ENCODE measurements around the gene SLC37A3. TPM values are rescaled to one million over a fixed set of nuclear protein-coding genes. Genes with fewer than 3 reads are reported as not detected.

SLC37A3 gene
- total and polyA plus RNA-seq, 3 experiments from 2014 or later: 12.0 to 57.2 (median 56.6) TPM

DNA sequence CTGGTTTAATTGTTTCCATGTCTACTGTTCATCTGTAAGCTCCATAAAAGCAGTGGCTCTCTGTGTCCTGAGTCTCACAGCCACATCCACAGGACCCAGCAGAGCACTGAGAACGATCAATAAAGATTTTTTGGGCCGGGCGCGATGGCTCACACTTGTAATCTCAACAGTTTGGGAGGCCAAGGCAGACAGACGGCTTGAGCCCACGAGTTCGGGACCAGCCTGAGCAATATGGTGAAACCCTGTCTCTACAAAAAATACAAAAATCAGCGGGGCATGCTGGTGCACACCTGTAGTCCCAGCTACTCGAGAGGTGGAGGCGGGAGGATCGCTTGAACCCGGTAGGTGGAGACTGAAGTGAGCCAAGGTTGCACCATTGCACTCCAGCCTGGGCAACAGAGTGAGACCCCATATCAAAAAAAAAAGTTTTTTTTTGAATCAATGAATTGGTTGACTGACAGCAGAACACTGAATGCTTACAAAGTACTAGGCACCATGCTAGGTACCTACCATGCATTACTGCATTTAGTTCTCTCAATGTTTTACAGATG is 4.5 kb downstream of the SLC37A3 start:
- H3K27me3 ChIP-seq (ENCODE audit: insufficient read depth, low read length, poor library complexity, severe bottlenecking): no peaks in the 10 kb centered on the region
- Mint-ChIP-seq H3K36me3 (peaks cover 0 to 4% (median 3%) of the 10 kb centered on the region in 3 donors), H3K4me3 (no peak overlapping the region), H3K4me1 (peaks cover 18 to 24% (median 23%) of the 10 kb centered on the region in 3 donors), H3K27ac (no peak overlapping the region), H3K27me3 (no peaks in the 10 kb centered on the region), H3K9me3 (no peaks in the 10 kb centered on the region)
- H3K9me3 ChIP-seq (ENCODE audit: low read length): no peaks in the 10 kb centered on the region
- no peak overlapping the region for H3K27ac ChIP-seq (ENCODE audit: low read depth, low read length)
- CTCF ChIA-PET: no interaction called here
- no peaks in the 10 kb centered on the region for H3K36me3 ChIP-seq (ENCODE audit: insufficient read depth, low read length)
- peaks cover 31% of the 10 kb centered on the region for H3K4me1 ChIP-seq (ENCODE audit: insufficient read depth, low read length)
- no peak overlapping the region for H3K4me3 ChIP-seq (ENCODE audit: low read length)
- no peak for DNase-seq
- POLR2A ChIA-PET: no interaction called here

DNA sequence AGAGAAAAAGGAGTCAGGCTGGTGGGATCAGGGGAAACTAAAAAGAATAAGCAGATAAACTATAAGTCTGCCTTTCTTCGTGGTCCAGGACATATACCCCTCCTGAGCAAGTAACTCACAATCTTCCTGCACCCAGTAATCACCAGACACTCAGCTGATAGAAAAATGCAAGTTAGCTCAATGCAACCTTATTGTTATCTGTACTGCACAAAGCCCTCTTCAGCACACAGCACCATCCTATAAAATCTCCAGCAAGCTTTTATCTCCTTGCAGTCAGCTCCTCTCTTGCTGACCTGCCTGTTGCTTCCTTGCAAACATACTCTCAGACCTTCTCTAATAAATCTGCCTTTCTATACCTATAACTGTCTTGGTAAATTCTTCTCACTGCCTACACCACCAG is 6.7 kb downstream of the SLC37A3 start:
- no peak overlapping the region for H3K27ac Mint-ChIP-seq
- no peaks in the 10 kb centered on the region for H3K27me3 ChIP-seq (ENCODE audit: insufficient read depth, low read length, poor library complexity, severe bottlenecking)
- H3K4me3 ChIP-seq (ENCODE audit: low read length): no peak overlapping the region
- no peaks in the 10 kb centered on the region for H3K9me3 ChIP-seq (ENCODE audit: low read length)
- no peak for DNase-seq
- H3K4me1 Mint-ChIP-seq: peaks cover 10 to 15% (median 11%) of the 10 kb centered on the region in 3 donors
- H3K36me3 Mint-ChIP-seq: peaks cover 0 to 3% (median 0%) of the 10 kb centered on the region in 3 donors
- H3K27me3 Mint-ChIP-seq: no peaks in the 10 kb centered on the region
- H3K27ac ChIP-seq (ENCODE audit: low read depth, low read length): no peak overlapping the region
- no peaks in the 10 kb centered on the region for H3K36me3 ChIP-seq (ENCODE audit: insufficient read depth, low read length)
- ChIA-PET CTCF (no interaction called here), POLR2A (no interaction called here)
- no peak overlapping the region for H3K4me3 Mint-ChIP-seq
- no peaks in the 10 kb centered on the region for H3K9me3 Mint-ChIP-seq
- H3K4me1 ChIP-seq (ENCODE audit: insufficient read depth, low read length): peaks cover 26% of the 10 kb centered on the region

DNA sequence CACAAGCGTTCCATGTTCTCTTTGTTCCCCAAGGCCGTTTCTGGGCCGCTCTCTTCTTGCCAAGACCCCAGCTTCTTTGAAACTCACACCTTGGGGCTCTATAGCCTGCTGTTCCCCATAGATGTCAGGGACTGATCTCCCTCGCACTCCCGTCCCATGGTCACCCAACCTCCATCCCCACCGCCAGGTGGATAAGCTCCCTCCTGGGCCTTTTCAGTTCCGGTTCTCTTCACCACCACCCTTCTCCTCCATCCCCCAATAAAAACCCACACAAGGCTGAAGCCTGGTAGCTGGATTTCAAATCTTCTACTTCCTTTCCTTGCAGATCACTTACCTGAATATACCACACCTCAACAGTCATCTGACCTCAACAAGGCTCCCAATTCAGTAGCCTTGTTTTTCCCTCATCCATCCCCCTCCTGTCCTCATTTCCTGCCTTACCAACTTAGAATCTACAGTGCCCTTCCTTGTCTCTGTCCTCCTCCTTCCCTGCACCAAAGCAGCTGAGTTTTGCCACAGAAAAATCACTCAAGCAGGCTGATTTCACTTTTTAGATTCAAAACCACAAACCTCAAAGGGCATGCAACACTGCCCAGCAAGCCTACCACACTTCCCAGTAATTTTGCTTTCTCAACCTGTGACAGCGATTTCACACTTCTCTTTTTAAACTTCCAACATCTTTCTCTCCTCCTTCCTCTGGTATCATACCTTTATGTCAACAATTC is 7.7 kb downstream of the SLC37A3 start:
- Histone ChIP-seq H3K36me3 (ENCODE audit: insufficient read depth, low read length) (no peaks in the 10 kb centered on the region), H3K9me3 (ENCODE audit: low read length) (no peaks in the 10 kb centered on the region), H3K4me3 (ENCODE audit: low read length) (no peak overlapping the region), H3K27me3 (ENCODE audit: insufficient read depth, low read length, poor library complexity, severe bottlenecking) (no peaks in the 10 kb centered on the region), H3K4me1 (ENCODE audit: insufficient read depth, low read length) (peaks cover 26% of the 10 kb centered on the region), H3K27ac (ENCODE audit: low read depth, low read length) (no peak overlapping the region)
- peaks cover 0 to 3% (median 1%) of the 10 kb centered on the region in 3 donors for H3K36me3 Mint-ChIP-seq
- no peak overlapping the region for H3K27ac Mint-ChIP-seq
- ChIA-PET CTCF (no interaction called here), POLR2A (no interaction called here)
- no peak for DNase-seq
- no peak overlapping the region for H3K4me3 Mint-ChIP-seq
- H3K4me1 Mint-ChIP-seq: peaks cover under 1 to 9% (median 1%) of the 10 kb centered on the region in 3 donors
- no peaks in the 10 kb centered on the region for H3K27me3 Mint-ChIP-seq
- H3K9me3 Mint-ChIP-seq: no peaks in the 10 kb centered on the region

DNA sequence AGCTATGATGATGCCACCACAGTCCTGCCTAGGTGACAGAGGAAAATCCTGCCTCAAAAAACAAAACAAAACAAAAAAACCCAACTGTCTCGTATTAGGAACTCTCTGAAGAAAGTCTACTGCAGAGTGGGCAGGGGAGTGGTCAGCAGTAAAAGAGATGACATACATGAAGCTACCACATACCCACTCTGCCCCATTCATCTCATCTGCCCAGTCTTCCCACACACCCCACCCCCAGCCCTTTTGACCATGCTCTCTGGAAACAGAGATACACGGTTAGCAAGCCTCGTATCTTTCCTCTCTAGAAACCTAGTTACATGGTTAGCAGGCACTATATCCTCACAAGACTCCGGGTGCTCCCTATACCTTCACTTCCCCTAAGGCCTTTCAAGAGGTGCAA is 8.3 kb downstream of the SLC37A3 start:
- peaks cover 0 to 6% (median 4%) of the 10 kb centered on the region in 3 donors for H3K36me3 Mint-ChIP-seq
- no peak for DNase-seq
- no peak overlapping the region for H3K4me3 Mint-ChIP-seq
- no peak overlapping the region for H3K27ac Mint-ChIP-seq
- peaks cover 0 to 13% (median 6%) of the 10 kb centered on the region in 3 donors for H3K4me1 Mint-ChIP-seq
- H3K27me3 Mint-ChIP-seq: no peaks in the 10 kb centered on the region
- no peaks in the 10 kb centered on the region for H3K9me3 Mint-ChIP-seq
- H3K27me3 ChIP-seq (ENCODE audit: insufficient read depth, low read length, poor library complexity, severe bottlenecking): no peaks in the 10 kb centered on the region
- no peaks in the 10 kb centered on the region for H3K9me3 ChIP-seq (ENCODE audit: low read length)
- POLR2A ChIA-PET: no interaction called here
- H3K4me3 ChIP-seq (ENCODE audit: low read length): no peak overlapping the region
- H3K27ac ChIP-seq (ENCODE audit: low read depth, low read length): no peak overlapping the region
- H3K4me1 ChIP-seq (ENCODE audit: insufficient read depth, low read length): peaks cover 26% of the 10 kb centered on the region
- CTCF ChIA-PET: no interaction called here
- H3K36me3 ChIP-seq (ENCODE audit: insufficient read depth, low read length): no peaks in the 10 kb centered on the region

DNA sequence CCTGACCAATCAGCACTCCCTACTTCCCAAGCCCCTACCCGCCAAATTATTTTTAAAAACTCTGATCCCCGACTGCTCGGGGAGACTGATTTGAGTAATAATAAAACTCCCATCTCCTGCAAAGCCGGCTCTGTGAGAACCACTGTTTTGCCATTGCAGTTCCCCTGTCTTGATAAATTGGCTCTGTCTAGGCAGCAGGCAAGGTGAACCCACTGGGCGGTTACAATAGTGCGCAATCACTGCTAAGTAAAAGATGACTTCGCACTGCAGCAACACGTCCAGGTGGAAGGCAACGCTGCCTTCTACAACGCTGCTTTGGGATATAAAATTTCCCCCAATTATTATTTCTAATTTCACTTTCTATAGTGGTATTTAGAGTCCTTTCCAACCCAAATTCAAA is 8.9 kb downstream of the SLC37A3 start:
- Histone ChIP-seq H3K27ac (ENCODE audit: low read depth, low read length) (no peak overlapping the region), H3K36me3 (ENCODE audit: insufficient read depth, low read length) (no peaks in the 10 kb centered on the region), H3K9me3 (ENCODE audit: low read length) (no peaks in the 10 kb centered on the region), H3K4me1 (ENCODE audit: insufficient read depth, low read length) (peaks cover 26% of the 10 kb centered on the region), H3K4me3 (ENCODE audit: low read length) (no peak overlapping the region), H3K27me3 (ENCODE audit: insufficient read depth, low read length, poor library complexity, severe bottlenecking) (no peaks in the 10 kb centered on the region)
- H3K9me3 Mint-ChIP-seq: no peaks in the 10 kb centered on the region
- ChIA-PET POLR2A (interaction anchor here (1.2 kb wide), 1 partner anchor 16 kb away, joined by 3 read pairs; no protein-coding TSS in a partner anchor), CTCF (no interaction called here)
- no peak overlapping the region for H3K4me3 Mint-ChIP-seq
- peaks cover 5 to 15% (median 10%) of the 10 kb centered on the region in 3 donors for H3K4me1 Mint-ChIP-seq
- H3K27me3 Mint-ChIP-seq: no peaks in the 10 kb centered on the region
- peaks cover 0 to 6% (median 4%) of the 10 kb centered on the region in 3 donors for H3K36me3 Mint-ChIP-seq
- H3K27ac Mint-ChIP-seq: peak overlapping the region in 2 of 8 donors; percentile 37 to 83
- no peak for DNase-seq

DNA sequence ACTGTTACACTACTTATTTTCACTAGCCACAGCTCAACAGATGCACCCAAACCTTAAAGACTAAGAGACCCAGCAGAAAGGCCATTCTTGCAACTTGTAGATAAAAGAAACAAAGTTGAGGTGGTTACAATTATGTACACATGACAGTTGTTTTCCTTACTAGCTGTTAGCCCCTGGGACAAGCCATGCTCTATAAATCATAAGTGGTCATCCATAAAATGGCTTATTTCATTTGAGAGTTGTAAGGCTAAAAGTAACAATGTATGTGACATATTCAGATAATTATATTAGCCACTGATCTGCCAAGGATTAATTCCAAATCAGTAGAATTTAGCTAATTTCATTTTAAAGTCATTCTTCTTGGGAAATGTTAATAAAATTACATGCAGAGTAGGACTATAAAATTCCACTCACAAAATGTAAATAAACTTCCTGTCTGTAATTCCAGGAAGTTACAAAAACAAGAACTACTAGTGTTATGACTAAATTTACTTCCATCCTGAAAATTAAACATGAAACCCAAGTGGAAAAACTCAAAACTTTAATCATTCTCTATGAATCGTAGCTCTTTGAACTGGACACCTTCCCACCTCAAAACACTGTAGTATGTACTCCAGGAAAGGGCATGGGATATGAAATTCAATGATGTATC is 13.3 kb downstream of the SLC37A3 start:
- Histone ChIP-seq H3K27ac (ENCODE audit: low read depth, low read length) (no peak overlapping the region), H3K36me3 (ENCODE audit: insufficient read depth, low read length) (peaks cover 5% of the 10 kb centered on the region), H3K27me3 (ENCODE audit: insufficient read depth, low read length, poor library complexity, severe bottlenecking) (no peaks in the 10 kb centered on the region), H3K9me3 (ENCODE audit: low read length) (no peaks in the 10 kb centered on the region), H3K4me3 (ENCODE audit: low read length) (no peak overlapping the region), H3K4me1 (ENCODE audit: insufficient read depth, low read length) (peaks cover 2% of the 10 kb centered on the region)
- peaks cover 5 to 18% (median 10%) of the 10 kb centered on the region in 3 donors for H3K4me1 Mint-ChIP-seq
- H3K36me3 Mint-ChIP-seq: peaks cover 0 to 18% (median 8%) of the 10 kb centered on the region in 3 donors
- CTCF ChIA-PET: interaction anchor here (0.7 to 1.1 kb wide), 2 partner anchors 9 to 13 kb away, joined by 3 read pairs; no protein-coding TSS in a partner anchor
- POLR2A ChIA-PET: interaction anchor here (0.6 kb wide), 2 partner anchors 13 to 1227 kb away, joined by 3 to 15 read pairs; partner anchors contain the start of gene SLC37A3
- H3K27ac Mint-ChIP-seq: peak overlapping the region in 2 of 8 donors; percentile 24 to 61
- no peaks in the 10 kb centered on the region for H3K27me3 Mint-ChIP-seq
- no peaks in the 10 kb centered on the region for H3K9me3 Mint-ChIP-seq
- no peak overlapping the region for H3K4me3 Mint-ChIP-seq
- no peak for DNase-seq

DNA sequence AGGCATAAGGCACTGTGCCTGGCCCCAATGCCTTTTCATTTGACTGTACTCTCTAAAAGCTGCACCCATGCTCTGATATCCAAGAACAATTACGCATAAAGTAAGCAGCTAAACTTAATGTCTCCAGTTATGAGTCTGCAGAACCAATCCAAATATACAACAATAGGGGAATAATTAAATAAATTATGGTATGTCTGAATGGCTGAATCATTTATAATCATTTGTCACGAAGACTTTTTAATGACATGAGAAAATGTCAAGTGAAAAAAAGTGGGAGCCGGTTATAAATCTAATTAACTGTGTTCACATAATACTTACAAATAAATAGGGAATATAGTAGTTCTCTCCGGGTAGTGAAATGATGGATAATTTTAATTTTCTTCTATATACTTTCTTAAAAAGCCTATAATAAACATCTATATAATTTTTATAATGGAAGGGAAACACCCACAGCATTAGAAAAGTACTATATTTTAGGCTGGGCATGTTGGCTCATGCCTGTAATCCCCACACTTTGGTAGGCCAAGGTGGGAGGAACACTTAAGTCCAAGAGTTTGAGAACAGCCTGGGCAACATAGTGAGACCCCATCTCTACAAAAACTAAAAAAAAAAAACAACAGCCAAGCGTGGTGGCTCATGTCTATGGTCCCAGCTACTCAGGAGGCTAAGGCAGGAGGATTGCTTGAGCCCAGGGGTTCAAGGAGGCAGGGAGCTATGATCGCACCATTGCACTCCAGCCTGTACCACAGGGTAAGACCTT is 14.2 kb downstream of the SLC37A3 start:
- no peaks in the 10 kb centered on the region for H3K9me3 Mint-ChIP-seq
- peak overlapping the region in 2 of 8 donors; percentile 26 to 61 for H3K27ac Mint-ChIP-seq
- Histone ChIP-seq H3K27ac (ENCODE audit: low read depth, low read length) (no peak overlapping the region), H3K27me3 (ENCODE audit: insufficient read depth, low read length, poor library complexity, severe bottlenecking) (no peaks in the 10 kb centered on the region), H3K36me3 (ENCODE audit: insufficient read depth, low read length) (peaks cover 5% of the 10 kb centered on the region), H3K4me3 (ENCODE audit: low read length) (no peak overlapping the region), H3K9me3 (ENCODE audit: low read length) (no peaks in the 10 kb centered on the region), H3K4me1 (ENCODE audit: insufficient read depth, low read length) (no peaks in the 10 kb centered on the region)
- no peaks in the 10 kb centered on the region for H3K27me3 Mint-ChIP-seq
- H3K4me1 Mint-ChIP-seq: peaks cover 5 to 12% (median 10%) of the 10 kb centered on the region in 3 donors
- DNase-seq: no peak
- ChIA-PET POLR2A (interaction anchor here (0.6 kb wide), 1 partner anchor 14 kb away, joined by 15 read pairs; the partner anchor contains the start of gene SLC37A3), CTCF (no interaction called here)
- H3K4me3 Mint-ChIP-seq: no peak overlapping the region
- peaks cover 0 to 26% (median 7%) of the 10 kb centered on the region in 3 donors for H3K36me3 Mint-ChIP-seq

All from CD8-positive, alpha-beta memory T cell (primary cell).